Measurements from ENCODE around the gene MYO1D.
"Not testable (repeated sequence)": the region's sequence is repeated elsewhere in the genome, so short reads cannot be mapped to it uniquely, and the experiment has no call there.

MYO1D gene

DNA sequence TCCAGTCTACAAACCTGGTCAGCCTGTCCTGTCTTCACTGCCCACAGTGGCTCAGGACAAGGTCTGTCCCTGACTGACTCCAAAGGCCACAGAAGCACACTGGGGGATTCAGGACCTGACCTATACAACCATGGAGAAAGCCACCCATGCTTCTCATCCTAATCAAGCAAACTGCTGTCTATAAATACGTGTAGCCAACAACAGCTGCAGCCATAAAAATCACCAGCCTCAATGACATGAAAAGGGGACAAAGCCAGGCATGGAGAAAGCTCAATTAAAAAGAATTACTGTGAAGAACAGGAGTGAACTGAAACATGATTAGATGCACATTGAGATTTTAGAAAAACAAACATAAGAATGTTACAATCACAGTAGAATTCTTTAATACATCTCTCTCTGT, 220.0 kb downstream of the MYO1D start:
- H3K4me3 ChIP-seq (ENCODE audit: low read depth, low read length), result no peak overlapping the region
- no peak for TF ChIP-seq CTCF (IDR thresholded peaks at IDR 0.05; ENCODE audit: low read depth, low read length, missing control alignments)
- DNase-seq (ENCODE audit: low read depth), result no peak

- no peak overlapping the region for H3K4me3 ChIP-seq (ENCODE audit: low read depth, low read length)
- DNase-seq (ENCODE audit: low read depth), result no peak
- no peak for TF ChIP-seq CTCF (IDR thresholded peaks at IDR 0.05; ENCODE audit: low read depth, low read length, missing control alignments)
Observed at GRCh38 chr17:32654324-32654723, 222.6 kb downstream of the MYO1D start.

GRCh38 chr17:32651084-32651483, 225.8 kb downstream of the MYO1D start:
- H3K4me3 ChIP-seq (ENCODE audit: low read depth, low read length), result no peak overlapping the region
- no peak for TF ChIP-seq CTCF (IDR thresholded peaks at IDR 0.05; ENCODE audit: low read depth, low read length, missing control alignments)

DNA sequence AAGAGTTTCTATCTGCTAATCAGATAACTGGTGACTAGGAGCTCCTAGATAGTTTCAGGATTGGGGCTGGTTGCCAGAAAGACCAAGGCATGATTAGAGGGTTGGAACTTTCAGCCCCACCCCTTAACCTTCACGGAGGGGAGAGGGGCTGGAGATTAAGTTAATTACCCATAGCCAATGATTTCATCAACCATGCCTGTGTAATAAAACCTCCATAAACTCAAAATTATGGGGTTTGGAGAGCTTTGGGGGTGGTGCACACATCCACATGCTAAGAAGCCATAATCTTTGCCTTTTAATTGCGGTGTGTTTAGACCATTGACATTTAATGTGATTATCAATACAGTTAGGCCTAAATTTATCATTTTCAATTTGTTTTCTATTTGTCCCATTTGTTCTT, 228.5 kb downstream of the MYO1D start:
- no peak for TF ChIP-seq CTCF (IDR thresholded peaks at IDR 0.05; ENCODE audit: low read depth, low read length, missing control alignments)
- no peak for DNase-seq (ENCODE audit: low read depth)
- no peak overlapping the region for H3K4me3 ChIP-seq (ENCODE audit: low read depth, low read length)

More at GRCh38 chr17:32651084-32651483, 225.8 kb downstream of the MYO1D start:
- no peak for DNase-seq (ENCODE audit: low read depth)

GRCh38 chr17:32646941-32647340, 230.0 kb downstream of the MYO1D start:
- no peak for TF ChIP-seq CTCF (IDR thresholded peaks at IDR 0.05; ENCODE audit: low read depth, low read length, missing control alignments)
- no peak for DNase-seq (ENCODE audit: low read depth)
- H3K4me3 ChIP-seq (ENCODE audit: low read depth, low read length), result no peak overlapping the region

GRCh38 chr17:32641514-32641913, 235.4 kb downstream of the MYO1D start:
- not testable (repeated sequence) for DNase-seq (ENCODE audit: low read depth); H3K4me3 ChIP-seq (ENCODE audit: low read depth, low read length)

DNA sequence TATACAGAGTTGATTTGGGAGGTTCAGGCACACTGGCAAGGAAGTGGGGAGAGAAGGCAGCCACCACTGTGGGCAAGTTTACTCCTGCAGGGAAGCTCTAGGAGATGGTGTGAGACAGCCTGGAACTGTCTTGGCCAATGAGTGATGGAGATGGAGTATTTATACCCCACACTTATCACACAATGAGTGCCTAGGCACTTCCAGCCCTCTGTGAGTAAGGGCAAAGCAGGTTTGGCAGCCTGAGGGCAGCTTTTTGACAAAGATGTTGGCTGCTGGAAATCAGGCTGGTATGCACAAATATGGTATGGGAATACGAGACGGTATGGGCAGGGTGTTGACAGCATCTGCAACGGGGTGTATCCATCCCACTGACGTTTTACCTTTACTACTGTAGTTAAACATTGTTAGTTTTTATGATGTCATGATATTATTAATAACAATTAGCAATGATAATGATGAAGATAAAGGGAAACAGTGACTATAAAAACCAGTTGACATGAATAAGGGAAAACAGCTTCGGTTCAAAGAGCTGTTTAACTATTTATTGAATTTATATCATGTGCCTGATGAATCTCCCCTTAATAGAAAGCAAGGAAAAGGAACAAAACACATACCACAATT, 240.2 kb downstream of the MYO1D start:
- no peak overlapping the region for H3K4me3 ChIP-seq (ENCODE audit: low read depth, low read length)
- DNase-seq (ENCODE audit: low read depth), result no peak
- no peak for TF ChIP-seq CTCF (IDR thresholded peaks at IDR 0.05; ENCODE audit: low read depth, low read length, missing control alignments)

Measured in GM12864 (cell line).